A673 (cell line): ENCODE data around the gene CDH4. TPM values are rescaled to one million over a fixed set of nuclear protein-coding genes. Genes with fewer than 3 reads are reported as not detected.

Experiments
- BruUV-seq: library from RNA; stranded (reverse); fragments of 400-500 nt; replicated peaks from 2 replicates; lab custom pipeline; 2021; lab: Mats Ljungman, UMichigan
- CTCF ChIA-PET: fragments of 300-600 bp; sonication (Branson Sonifier 250); formaldehyde crosslinking; loops from one replicate; lab custom pipeline; 2022; ENCODE audit warnings: antibody characterized with exemption; lab: Charles Lee
- POLR2A ChIA-PET: fragments of 300-600 bp; sonication (Branson Sonifier 250); formaldehyde crosslinking; loops from one replicate; lab custom pipeline; 2022; ENCODE audit warnings: antibody characterized with exemption; ENCODE audit not compliant: low non-redundant PET; lab: Charles Lee
- DNase-seq: peaks from one replicate; pipeline ENCODE4 v3.0.0-alpha.2; 2015; ENCODE audit warnings: low spot score
- H3K27ac ChIP-seq: fragments of 200-600 bp; sonication (generic); 2 replicates; pipeline ENCODE4 v1.5.1; 2016; ENCODE audit warnings: mixed run types, low read depth, mild to moderate bottlenecking, mixed read lengths, antibody characterized with exemption, low read length; ENCODE audit not compliant: poor library complexity, severe bottlenecking
- H3K27me3 ChIP-seq: fragments of 200-600 bp; sonication (generic); replicated peaks from 2 replicates; pipeline ENCODE4 v1.6.1; 2017; ENCODE audit warnings: mixed run types, low read depth, mild to moderate bottlenecking, mixed read lengths, antibody characterized with exemption, low read length; ENCODE audit not compliant: insufficient read depth, poor library complexity
- H3K36me3 ChIP-seq: fragments of 200-600 bp; sonication (generic); 2 replicates; pipeline ENCODE4 v1.6.1; 2016; ENCODE audit warnings: mixed run types, mild to moderate bottlenecking, mixed read lengths, antibody characterized with exemption, low read length; ENCODE audit not compliant: insufficient read depth, poor library complexity, severe bottlenecking
- H3K4me1 ChIP-seq: fragments of 200-600 bp; sonication (generic); 2 replicates; pipeline ENCODE4 v1.6.1; 2017; ENCODE audit warnings: mixed run types, mild to moderate bottlenecking, mixed read lengths, antibody characterized with exemption, low read length; ENCODE audit not compliant: insufficient read depth, poor library complexity, severe bottlenecking
- H3K4me3 ChIP-seq: fragments of 200-600 bp; sonication (generic); 2 replicates; pipeline ENCODE4 v1.5.1; 2016; ENCODE audit warnings: low read depth, mixed run types, mild to moderate bottlenecking, mixed read lengths, low read length; ENCODE audit not compliant: poor library complexity, severe bottlenecking
- H3K9me3 ChIP-seq: fragments of 200-600 bp; sonication (generic); 2 replicates; pipeline ENCODE4 v1.6.1; 2016; ENCODE audit warnings: mixed run types, low read depth, mild to moderate bottlenecking, mixed read lengths, antibody characterized with exemption, low read length; ENCODE audit not compliant: poor library complexity, severe bottlenecking
- EZH2 ChIP-seq: fragments of 200-600 bp; sonication (generic); IDR thresholded peaks from 2 replicates; pipeline ENCODE4 v1.6.1; 2017; ENCODE audit warnings: borderline replicate concordance, low read depth, mild to moderate bottlenecking, mixed read lengths, antibody characterized with exemption, low read length; ENCODE audit not compliant: poor library complexity, severe bottlenecking
- intact Hi-C: fragments of 100-400 bp; cut with micrococcal nuclease; formaldehyde crosslinking; loops from one replicate; pipeline ENCODE4 v1.10.0; 2022; ENCODE audit not compliant: unreplicated experiment
- total RNA-seq: library from RNA; stranded (reverse); gene quantifications from 2 replicates; pipeline ENCODE4 v1.2.3, GENCODE V29; 2021
- TF ChIP-seq, protein P1 (sequence below): fragments of 300-800, 200-600 bp; sonication (generic); conservative IDR thresholded peaks from 2 replicates; pipeline ENCODE4 v1.5.1; 2017; ENCODE audit warnings: low read depth, mild to moderate bottlenecking, antibody characterized with exemption, low read length, moderate library complexity, mixed read lengths

CDH4 gene
- total RNA-seq, 1 experiment from 2014 or later = 8.3 TPM

DNA sequence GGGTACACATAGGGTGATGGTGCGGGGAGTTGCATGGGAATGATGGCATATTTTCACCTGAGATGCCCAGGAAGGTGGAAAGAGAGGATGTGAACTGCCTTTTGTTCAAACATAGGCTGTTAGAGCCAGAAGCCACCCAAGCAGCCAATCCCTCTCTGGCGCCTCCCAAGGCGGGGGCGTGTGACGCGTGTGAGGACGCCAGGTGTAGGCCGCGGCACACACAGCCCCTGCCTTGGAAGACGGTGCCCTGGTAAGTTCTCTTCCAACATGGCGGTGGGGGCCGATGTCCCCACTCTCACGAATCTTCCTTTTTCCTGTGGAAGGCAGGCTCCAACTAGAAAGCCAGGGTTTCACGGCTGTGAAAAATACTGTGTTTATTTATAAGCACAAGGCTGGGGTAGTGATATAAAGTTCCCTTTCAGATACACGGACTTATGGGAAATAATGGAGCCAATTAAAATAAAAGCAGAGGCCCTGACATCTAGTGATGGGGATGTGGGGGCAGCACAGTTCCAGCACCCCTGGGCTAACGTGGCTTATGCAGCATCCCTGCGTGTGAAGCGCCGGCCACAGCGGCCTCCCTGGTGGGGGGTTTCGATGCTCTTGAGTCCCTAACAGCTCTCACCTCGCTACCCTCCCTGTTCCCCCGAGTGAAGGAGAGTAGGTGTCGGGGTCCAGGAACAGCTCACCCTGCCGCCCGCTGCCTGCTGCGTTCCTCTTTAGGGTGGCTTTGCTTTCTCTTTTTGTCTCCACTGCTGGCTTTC is 28.3 kb downstream of the CDH4 start:
- TF ChIP-seq EZH2 = no peak
- TF ChIP-seq, protein P1, sequence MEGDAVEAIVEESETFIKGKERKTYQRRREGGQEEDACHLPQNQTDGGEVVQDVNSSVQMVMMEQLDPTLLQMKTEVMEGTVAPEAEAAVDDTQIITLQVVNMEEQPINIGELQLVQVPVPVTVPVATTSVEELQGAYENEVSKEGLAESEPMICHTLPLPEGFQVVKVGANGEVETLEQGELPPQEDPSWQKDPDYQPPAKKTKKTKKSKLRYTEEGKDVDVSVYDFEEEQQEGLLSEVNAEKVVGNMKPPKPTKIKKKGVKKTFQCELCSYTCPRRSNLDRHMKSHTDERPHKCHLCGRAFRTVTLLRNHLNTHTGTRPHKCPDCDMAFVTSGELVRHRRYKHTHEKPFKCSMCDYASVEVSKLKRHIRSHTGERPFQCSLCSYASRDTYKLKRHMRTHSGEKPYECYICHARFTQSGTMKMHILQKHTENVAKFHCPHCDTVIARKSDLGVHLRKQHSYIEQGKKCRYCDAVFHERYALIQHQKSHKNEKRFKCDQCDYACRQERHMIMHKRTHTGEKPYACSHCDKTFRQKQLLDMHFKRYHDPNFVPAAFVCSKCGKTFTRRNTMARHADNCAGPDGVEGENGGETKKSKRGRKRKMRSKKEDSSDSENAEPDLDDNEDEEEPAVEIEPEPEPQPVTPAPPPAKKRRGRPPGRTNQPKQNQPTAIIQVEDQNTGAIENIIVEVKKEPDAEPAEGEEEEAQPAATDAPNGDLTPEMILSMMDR = no peak
- intact Hi-C loops = no loop called here
- CTCF ChIA-PET = no interaction called here

DNA sequence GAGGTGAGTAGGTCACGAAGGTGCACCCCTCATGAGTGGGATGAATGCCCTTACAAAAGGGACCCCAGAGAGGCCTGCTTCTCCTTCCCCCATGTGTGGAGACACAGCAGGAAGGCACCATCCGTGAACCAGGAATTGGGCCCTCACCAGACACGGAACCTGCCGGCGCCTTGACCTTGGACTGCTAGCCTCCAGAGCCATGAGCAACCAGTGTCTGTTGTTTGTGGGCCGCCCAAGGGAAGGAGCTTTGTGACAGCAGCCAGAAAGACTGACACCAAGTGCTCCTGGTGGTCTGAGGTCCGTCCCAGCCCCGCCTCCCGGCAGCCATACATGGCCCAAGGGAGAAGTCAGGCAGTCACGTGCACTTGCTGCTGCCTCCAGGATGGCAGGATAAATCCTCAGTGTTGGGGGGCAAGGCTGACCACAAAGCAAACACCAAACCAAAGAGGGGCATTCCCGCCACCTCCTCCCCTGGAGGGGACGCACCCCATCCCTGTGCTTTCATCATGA is 29.3 kb downstream of the CDH4 start:
- no TSS peak for BruUV-seq
- no peak overlapping the region for H3K4me3 ChIP-seq
- H3K27ac ChIP-seq = no peak overlapping the region
- intact Hi-C loops = no loop called here
- TF ChIP-seq EZH2 = no peak
- TF ChIP-seq, protein P1 = no peak
- DNase-seq = no peak
- no peaks in the 10 kb centered on the region for H3K4me1 ChIP-seq
- ChIA-PET CTCF (no interaction called here), POLR2A (no interaction called here)
- H3K27me3 ChIP-seq = no peaks in the 10 kb centered on the region
- H3K36me3 ChIP-seq = no peaks in the 10 kb centered on the region
- H3K9me3 ChIP-seq = no peaks in the 10 kb centered on the region

More for the DNA sequence above, 28.3 kb downstream of the CDH4 start:
- POLR2A ChIA-PET = no interaction called here
- no peaks in the 10 kb centered on the region for H3K9me3 ChIP-seq
- DNase-seq = no peak
- no peaks in the 10 kb centered on the region for H3K36me3 ChIP-seq
- no peak overlapping the region for H3K4me3 ChIP-seq
- H3K27me3 ChIP-seq = no peaks in the 10 kb centered on the region
- H3K27ac ChIP-seq = no peak overlapping the region
- no TSS peak for BruUV-seq
- H3K4me1 ChIP-seq = no peaks in the 10 kb centered on the region

DNA sequence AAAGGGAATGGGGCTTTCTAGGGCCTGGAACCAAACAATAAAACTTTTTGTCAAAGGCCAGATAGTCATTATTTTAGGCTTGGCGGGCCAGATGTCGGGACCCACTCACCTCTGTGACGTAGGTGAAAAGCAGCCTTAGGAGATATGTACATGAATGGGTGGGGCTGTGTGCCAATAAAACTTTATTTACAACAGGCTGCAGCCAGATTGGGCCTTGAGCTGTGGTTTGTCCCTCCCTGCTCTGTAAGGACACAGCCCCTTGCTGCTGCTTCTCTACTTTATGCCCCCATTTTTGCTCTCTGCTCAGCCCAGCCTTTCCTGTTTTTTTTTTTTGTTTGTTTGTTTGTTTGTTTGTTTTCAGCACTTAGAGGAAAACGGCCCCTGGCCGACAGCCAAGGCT is 32.7 kb downstream of the CDH4 start:
- intact Hi-C loops = no loop called here
- no TSS peak for BruUV-seq
- CTCF ChIA-PET = no interaction called here

More for the DNA sequence above, 32.7 kb downstream of the CDH4 start:
- no peaks in the 10 kb centered on the region for H3K36me3 ChIP-seq
- no peak for DNase-seq
- no peak overlapping the region for H3K27ac ChIP-seq
- POLR2A ChIA-PET = no interaction called here
- H3K27me3 ChIP-seq = no peaks in the 10 kb centered on the region
- no peaks in the 10 kb centered on the region for H3K9me3 ChIP-seq
- H3K4me1 ChIP-seq = no peaks in the 10 kb centered on the region
- TF ChIP-seq, protein P1 = no peak
- no peak for TF ChIP-seq EZH2
- no peak overlapping the region for H3K4me3 ChIP-seq
